CD4-positive, alpha-beta T cell treated with Interleukin-2 at 100 ng/mL for 4 hours (primary cell): ENCODE measurements around the gene TAS1R2.

ENCODE experiments used
- DNase-seq: peaks from one replicate; pipeline ENCODE4 v3.0.0-alpha.2; 2020; ENCODE audit warnings: low spot score

The TAS1R2 gene

GRCh38 chr1:18820791-18821641 is 38.4 kb downstream of the TAS1R2 start:
- DNase-seq = peak; percentile 33

- DNase-seq = no peak
Observed at GRCh38 chr1:18819986-18820790, 39.3 kb downstream of the TAS1R2 start.

- no peak for DNase-seq
Observed at GRCh38 chr1:18819203-18819602, 40.3 kb downstream of the TAS1R2 start.

GRCh38 chr1:18817795-18818435 is 41.5 kb downstream of the TAS1R2 start:
- no peak for DNase-seq

- DNase-seq = no peak
Observed at GRCh38 chr1:18817316-18817715, 42.1 kb downstream of the TAS1R2 start.

- DNase-seq = no peak
Observed at GRCh38 chr1:18816808-18817207, 42.7 kb downstream of the TAS1R2 start.

GRCh38 chr1:18814874-18815531 is 44.5 kb downstream of the TAS1R2 start:
- DNase-seq = no peak

- DNase-seq = no peak
Observed at GRCh38 chr1:18814425-18814824, 45.0 kb downstream of the TAS1R2 start.

GRCh38 chr1:18812453-18812939 is 47.0 kb downstream of the TAS1R2 start:
- no peak for DNase-seq

GRCh38 chr1:18811733-18812452 is 47.6 kb downstream of the TAS1R2 start:
- DNase-seq = no peak

GRCh38 chr1:18809953-18810899 is 49.2 kb downstream of the TAS1R2 start:
- DNase-seq = no peak

- DNase-seq = no peak
Observed at GRCh38 chr1:18808550-18808949, 50.9 kb downstream of the TAS1R2 start.

- DNase-seq = no peak
Observed at GRCh38 chr1:18807334-18808063, 52.0 kb downstream of the TAS1R2 start.

- no peak for DNase-seq
Observed at GRCh38 chr1:18805925-18806849, 53.3 kb downstream of the TAS1R2 start.

- DNase-seq = no peak
Observed at GRCh38 chr1:18805150-18805879, 54.1 kb downstream of the TAS1R2 start.

- no peak for DNase-seq
Observed at GRCh38 chr1:18803851-18804250, 55.6 kb downstream of the TAS1R2 start.

- no peak for DNase-seq
Observed at GRCh38 chr1:18803151-18803791, 56.2 kb downstream of the TAS1R2 start.
